DND-41 (cell line): ENCODE measurements around the gene RPP14.

Experiments used
- ATAC-seq: fragments of 200-7000 bp; cut with Tn5 transposase; 3 replicates; pipeline ENCODE4 v1.9.1; 2021; ENCODE audit warnings: low read depth; ENCODE audit not compliant: insufficient read depth
- DNase-seq: peaks from one replicate; pipeline ENCODE4 v3.0.0-alpha.2; 2020
- H2AFZ ChIP-seq: 2 replicates; pipeline ENCODE4 v1.6.0; 2012; ENCODE audit warnings: low read depth, low read length
- H3K27ac ChIP-seq: 2 replicates; pipeline ENCODE4 v1.5.1; 2012; ENCODE audit warnings: low read length, inconsistent platforms
- H3K27me3 ChIP-seq: fragments of 200-600 bp; sonication (generic); 2 replicates; pipeline ENCODE4 v1.6.0; 2012; ENCODE audit warnings: low read length, mild to moderate bottlenecking, inconsistent platforms; ENCODE audit not compliant: insufficient read depth, poor library complexity
- H3K36me3 ChIP-seq: 2 replicates; pipeline ENCODE4 v1.5.1; 2012; ENCODE audit warnings: low read length, inconsistent platforms; ENCODE audit not compliant: insufficient read depth
- H3K4me1 ChIP-seq: 2 replicates; pipeline ENCODE4 v1.5.1; 2012; ENCODE audit warnings: mild to moderate bottlenecking, low read length; ENCODE audit not compliant: insufficient read depth
- H3K4me2 ChIP-seq: 2 replicates; pipeline ENCODE4 v1.6.0; 2012; ENCODE audit warnings: mild to moderate bottlenecking, moderate library complexity, low read length, inconsistent platforms; ENCODE audit not compliant: insufficient read depth
- H3K4me3 ChIP-seq, 2 experiments: fragments of 200-600 bp in 1 of 2; shearing (Covaris generic) in 1 of 2; 2 replicates each; pipeline ENCODE4 v1.5.1; 2012 to 2016; ENCODE audit warnings: inconsistent platforms in 2 of 2, low read length in 2 of 2, mild to moderate bottlenecking in 2 of 2, low read depth in 1 of 2, moderate library complexity in 1 of 2
- H3K79me2 ChIP-seq: 2 replicates; pipeline ENCODE4 v1.6.0; 2012; ENCODE audit warnings: low read length, inconsistent platforms; ENCODE audit not compliant: insufficient read depth
- H3K9ac ChIP-seq: 2 replicates; pipeline ENCODE4 v1.6.0; 2012; ENCODE audit warnings: low read depth, mild to moderate bottlenecking, inconsistent platforms, low read length, moderate library complexity
- H3K9me3 ChIP-seq: 2 replicates; pipeline ENCODE4 v1.5.1; 2012; ENCODE audit warnings: low read length, moderate library complexity, mild to moderate bottlenecking, inconsistent platforms; ENCODE audit not compliant: insufficient read depth, severe bottlenecking
- H4K20me1 ChIP-seq: 2 replicates; pipeline ENCODE4 v1.6.0; 2012; ENCODE audit warnings: low read length; ENCODE audit not compliant: insufficient read depth
- CTCF ChIP-seq: IDR thresholded peaks from 2 replicates; pipeline ENCODE4 v1.5.1; 2012; ENCODE audit warnings: borderline replicate concordance, low read length, moderate library complexity, mild to moderate bottlenecking; ENCODE audit not compliant: poor library complexity, severe bottlenecking; ENCODE audit errors: extremely low read depth
- EZH2 ChIP-seq: IDR thresholded peaks from 3 replicates; pipeline ENCODE4 v1.6.1; 2012; ENCODE audit warnings: borderline replicate concordance, low read depth, mild to moderate bottlenecking, moderate library complexity, low read length, inconsistent platforms; ENCODE audit not compliant: severe bottlenecking

RPP14 gene

GRCh38 chr3:58334013-58334321 lies 27.9 kb downstream of the RPP14 start:
- Histone ChIP-seq H3K79me2 (peaks cover 62% of the 10 kb centered on the region), H3K4me3 (peak overlapping the region; percentile 88 to 94), H3K27ac (peak overlapping the region; percentile 80)

GRCh38 chr3:58334506-58334884 lies 28.4 kb downstream of the RPP14 start:
- no peak for DNase-seq
- H3K9me3 ChIP-seq: no peaks in the 10 kb centered on the region
- H3K9ac ChIP-seq: peak overlapping the region; percentile 74
- no peaks in the 10 kb centered on the region; the same call in 1 of the 2 replicates for H4K20me1 ChIP-seq
- H3K4me2 ChIP-seq: peak overlapping the region; percentile 79
- H3K79me2 ChIP-seq: peaks cover 67% of the 10 kb centered on the region
- H2AFZ ChIP-seq: no peak overlapping the region
- TF ChIP-seq EZH2 (no peak), CTCF (no peak)
- H3K27me3 ChIP-seq: no peaks in the 10 kb centered on the region
- peaks cover 25% of the 10 kb centered on the region for H3K36me3 ChIP-seq
- no peak for ATAC-seq
- peaks cover 53% of the 10 kb centered on the region for H3K4me1 ChIP-seq
- H3K4me3 ChIP-seq: peak overlapping the region; percentile 88 to 94
- H3K27ac ChIP-seq: peak overlapping the region; percentile 80

More at GRCh38 chr3:58334013-58334321, 27.9 kb downstream of the RPP14 start:
- DNase-seq (no peak), ATAC-seq (no peak)
- H3K4me2 ChIP-seq: peak overlapping the region; percentile 79
- peaks cover 53% of the 10 kb centered on the region for H3K4me1 ChIP-seq
- H2AFZ ChIP-seq: no peak overlapping the region
- H3K27me3 ChIP-seq: no peaks in the 10 kb centered on the region
- TF ChIP-seq CTCF (no peak), EZH2 (no peak)
- H3K9me3 ChIP-seq: no peaks in the 10 kb centered on the region
- no peaks in the 10 kb centered on the region; the same call in 1 of the 2 replicates for H4K20me1 ChIP-seq
- peak overlapping the region; percentile 74 for H3K9ac ChIP-seq
- H3K36me3 ChIP-seq: peaks cover 19% of the 10 kb centered on the region

- H3K27ac ChIP-seq: peak overlapping the region; percentile 80
- no peak overlapping the region for H2AFZ ChIP-seq
- DNase-seq (no peak), ATAC-seq (peak; percentile 18; the same call in 2 of the 3 replicates)
- no peaks in the 10 kb centered on the region for H3K27me3 ChIP-seq
- peaks cover 53% of the 10 kb centered on the region for H3K4me1 ChIP-seq
- peaks cover 32% of the 10 kb centered on the region for H3K36me3 ChIP-seq
- no peaks in the 10 kb centered on the region for H3K9me3 ChIP-seq
- no peaks in the 10 kb centered on the region; the same call in 1 of the 2 replicates for H4K20me1 ChIP-seq
- H3K79me2 ChIP-seq: peaks cover 77% of the 10 kb centered on the region
- H3K4me3 ChIP-seq: peak overlapping the region in 1 of 2 experiments; percentile 94; a peak in 2 of 4 replicates
- TF ChIP-seq EZH2 (no peak), CTCF (no peak)
- H3K9ac ChIP-seq: peak overlapping the region; percentile 74
- peak overlapping the region; percentile 79 for H3K4me2 ChIP-seq
Measured at GRCh38 chr3:58335652-58335947, 29.6 kb downstream of the RPP14 start.
